ENCODE data around the gene RALY. TPM values are rescaled to one million over a fixed set of nuclear protein-coding genes. Genes with fewer than 3 reads are reported as not detected.

The RALY gene
- total and polyA plus RNA-seq, 8 donors: 127 to 242 (median 201) TPM

DNA sequence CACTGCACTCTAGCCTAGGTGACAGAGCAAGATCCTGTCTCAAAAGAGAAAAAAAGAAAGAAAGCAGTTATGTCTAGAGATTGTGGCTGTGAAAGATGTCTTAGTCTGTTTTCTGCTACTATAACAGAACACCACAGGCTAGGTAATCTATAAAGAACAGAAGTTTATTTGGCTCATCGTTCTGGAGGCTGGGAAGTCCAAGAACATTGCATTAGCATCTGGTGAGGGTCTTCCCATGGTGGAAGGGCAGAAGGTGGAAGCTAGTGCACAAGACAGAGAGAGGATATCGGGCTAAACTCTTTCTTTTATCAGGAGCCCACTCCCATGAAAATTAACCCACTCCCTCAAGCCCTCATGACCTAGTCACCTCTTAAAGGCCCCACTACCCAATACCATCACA, 16.2 kb upstream of the RALY start:
- Histone ChIP-seq H3K4me3 (no peak overlapping the region), H3K36me3 (no peaks in the 10 kb centered on the region), H3K9me3 (no peaks in the 10 kb centered on the region), H3K27ac (no peak overlapping the region), H3K27me3 (no peaks in the 10 kb centered on the region), H3K4me1 (no peaks in the 10 kb centered on the region)
- ATAC-seq (no peak), DNase-seq (no peak)
- no peak for TF ChIP-seq CTCF (IDR thresholded peaks at IDR 0.05)
- intact Hi-C loops (cut with DNase I): no loop called here

- ATAC-seq (no peak), DNase-seq (no peak)
- Histone ChIP-seq H3K9me3 (no peaks in the 10 kb centered on the region), H3K27me3 (no peaks in the 10 kb centered on the region), H3K4me3 (no peak overlapping the region), H3K4me1 (no peaks in the 10 kb centered on the region), H3K36me3 (no peaks in the 10 kb centered on the region), H3K27ac (no peak overlapping the region)
- intact Hi-C loops (cut with DNase I): no loop called here
- TF ChIP-seq CTCF (IDR thresholded peaks at IDR 0.05): no peak
These were observed 14.6 kb upstream of the RALY start for GRCh38 chr20:33979094-33979493.

GRCh38 chr20:33981347-33981746, 12.4 kb upstream of the RALY start:
- Histone ChIP-seq H3K27ac (no peak overlapping the region), H3K4me3 (no peak overlapping the region), H3K4me1 (no peaks in the 10 kb centered on the region), H3K27me3 (no peaks in the 10 kb centered on the region), H3K36me3 (no peaks in the 10 kb centered on the region), H3K9me3 (no peaks in the 10 kb centered on the region)
- no peak for DNase-seq
- intact Hi-C loops (cut with DNase I): no loop called here
- no peak for TF ChIP-seq CTCF (IDR thresholded peaks at IDR 0.05)
- ATAC-seq: no peak

GRCh38 chr20:33981964-33982363, 11.7 kb upstream of the RALY start:
- Histone ChIP-seq H3K27ac (no peak overlapping the region), H3K36me3 (no peaks in the 10 kb centered on the region), H3K9me3 (no peaks in the 10 kb centered on the region), H3K4me3 (no peak overlapping the region), H3K27me3 (no peaks in the 10 kb centered on the region), H3K4me1 (no peaks in the 10 kb centered on the region)
- intact Hi-C loops (cut with DNase I): no loop called here
- ATAC-seq (no peak), DNase-seq (no peak)
- no peak for TF ChIP-seq CTCF (IDR thresholded peaks at IDR 0.05)

- H3K9me3 ChIP-seq: no peaks in the 10 kb centered on the region
- H3K36me3 ChIP-seq: no peaks in the 10 kb centered on the region
- no peak overlapping the region for H3K27ac ChIP-seq
- intact Hi-C loops (cut with DNase I): no loop called here
- ATAC-seq (no peak), DNase-seq (no peak)
- TF ChIP-seq CTCF (IDR thresholded peaks at IDR 0.05): no peak
- H3K4me1 ChIP-seq: no peaks in the 10 kb centered on the region
- no peaks in the 10 kb centered on the region for H3K27me3 ChIP-seq
- no peak overlapping the region for H3K4me3 ChIP-seq
These were observed 10.3 kb upstream of the RALY start for GRCh38 chr20:33983371-33983770.
